ENCODE results near the gene OCA2.

OCA2 gene

GRCh38 chr15:27808182-27808581, 290.9 kb downstream of the OCA2 start:
- DNase-seq (ENCODE audit: low spot score) = no peak

GRCh38 chr15:27807335-27807734, 291.8 kb downstream of the OCA2 start:
- DNase-seq (ENCODE audit: low spot score) = no peak

DNA sequence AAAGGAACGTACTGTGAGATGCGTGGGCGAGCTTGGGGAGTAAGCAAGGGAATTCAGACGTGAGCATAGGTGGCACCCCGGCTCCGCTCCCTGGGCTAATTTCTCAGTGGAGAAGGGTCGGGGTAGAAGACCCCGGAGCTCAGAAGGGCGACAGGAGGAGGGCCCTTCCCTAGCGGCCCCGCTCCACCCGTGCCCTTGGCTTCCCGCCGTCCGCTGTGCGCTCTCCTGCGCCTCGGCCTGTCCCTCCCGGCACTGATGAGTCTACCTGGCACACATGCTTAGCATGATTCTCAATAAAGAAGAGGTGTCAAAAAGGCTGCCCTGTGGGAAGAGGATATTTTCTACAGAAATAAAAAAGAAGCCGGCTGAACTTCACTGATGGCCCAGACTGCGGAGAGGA, 292.7 kb downstream of the OCA2 start:
- DNase-seq (ENCODE audit: low spot score) = no peak

GRCh38 chr15:27805261-27806220, 293.6 kb downstream of the OCA2 start:
- no peak for DNase-seq (ENCODE audit: low spot score)

GRCh38 chr15:27804569-27805260, 294.4 kb downstream of the OCA2 start:
- DNase-seq (ENCODE audit: low spot score) = no peak

GRCh38 chr15:27798807-27799206, 300.3 kb downstream of the OCA2 start:
- DNase-seq (ENCODE audit: low spot score) = no peak

- no peak for DNase-seq (ENCODE audit: low spot score)
Observed at GRCh38 chr15:27797765-27798164, 301.4 kb downstream of the OCA2 start.

DNA sequence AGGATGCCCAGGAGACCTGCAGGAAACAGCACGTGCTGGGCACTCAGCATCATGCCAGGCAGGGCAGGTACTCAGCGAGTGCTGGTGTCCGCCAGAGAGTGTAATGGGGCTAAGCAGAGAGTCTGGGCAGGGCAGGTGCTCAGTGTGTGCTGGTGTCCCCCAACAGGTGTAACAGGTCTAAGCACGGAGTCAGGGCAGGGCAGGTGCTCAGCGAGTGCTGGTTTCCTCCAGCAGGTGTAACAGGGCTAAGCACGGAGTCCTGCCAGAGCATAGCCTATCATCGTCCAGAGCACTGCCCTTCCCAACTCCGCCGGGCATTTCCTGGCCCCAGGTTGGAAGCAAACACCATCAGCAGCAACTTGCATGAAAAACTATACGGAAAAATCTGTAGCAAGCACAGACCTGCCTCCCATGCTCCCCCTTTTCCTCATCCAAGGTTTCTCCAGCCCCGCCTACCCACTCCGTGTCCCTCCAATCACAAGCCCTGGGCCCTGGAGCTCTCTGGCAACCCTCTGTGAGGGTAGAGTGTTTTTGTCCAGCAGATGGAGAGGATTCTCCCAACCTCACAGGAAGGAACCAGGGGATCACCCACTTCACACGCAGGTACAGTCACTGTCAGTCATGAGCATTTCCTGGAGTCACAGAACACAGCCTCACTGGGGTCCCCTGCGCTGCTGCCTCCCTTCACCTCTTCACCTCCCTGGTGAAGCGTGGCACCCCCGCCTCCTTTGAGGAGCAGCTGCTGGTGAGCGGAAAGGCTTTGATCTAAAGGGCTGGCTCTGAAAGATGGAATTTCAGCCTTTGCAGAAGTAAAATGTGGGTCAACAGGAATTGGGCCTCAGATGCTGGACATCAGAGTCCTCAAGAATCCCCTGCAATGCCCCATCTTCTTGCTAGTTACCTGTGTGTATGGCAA, 302.5 kb downstream of the OCA2 start:
- DNase-seq (ENCODE audit: low spot score) = no peak

GRCh38 chr15:27792756-27793264, 306.3 kb downstream of the OCA2 start:
- no peak for DNase-seq (ENCODE audit: low spot score)

- DNase-seq (ENCODE audit: low spot score) = no peak
Observed at GRCh38 chr15:27790270-27790669, 308.8 kb downstream of the OCA2 start.

- DNase-seq (ENCODE audit: low spot score) = no peak
Observed at GRCh38 chr15:27787931-27788330, 311.2 kb downstream of the OCA2 start.

DNA sequence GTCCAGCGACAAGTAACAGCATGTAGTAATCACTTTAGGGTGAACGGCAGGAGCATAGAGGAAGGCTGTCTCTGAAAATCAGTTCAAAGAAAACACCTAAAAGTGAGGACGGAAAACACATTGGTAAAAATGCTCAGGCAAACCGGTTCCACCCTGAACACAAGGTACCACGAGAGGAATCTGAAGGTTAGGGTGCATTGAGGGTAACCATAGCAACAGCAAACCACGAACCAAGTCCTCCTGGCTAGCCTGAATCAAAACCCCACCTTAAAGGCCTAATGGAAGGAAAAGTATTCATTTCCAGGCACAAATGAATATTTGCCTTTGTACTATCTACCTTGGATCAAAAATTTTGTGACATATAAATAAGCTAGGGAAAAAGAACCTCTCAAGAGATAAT, 315.0 kb downstream of the OCA2 start:
- no peak for DNase-seq (ENCODE audit: low spot score)

DNA sequence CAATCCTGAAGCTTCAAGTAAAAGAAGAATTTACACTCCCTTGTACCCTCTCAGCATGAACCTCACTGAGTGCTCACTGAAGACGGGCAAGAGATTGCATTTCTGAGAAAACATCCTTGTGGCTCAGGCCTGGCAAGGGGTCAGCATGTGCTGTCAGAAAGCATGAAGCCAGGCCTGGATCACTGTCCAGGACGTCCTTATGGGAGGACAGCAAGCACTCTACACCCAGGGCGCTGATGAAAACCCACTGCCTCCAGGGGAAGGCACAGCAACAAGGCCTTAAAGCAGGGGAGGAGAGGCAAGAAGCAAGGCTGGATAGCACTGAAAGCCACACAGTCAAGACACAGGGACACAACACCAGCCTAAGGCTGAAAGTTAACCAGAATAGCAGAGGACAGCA, 315.4 kb downstream of the OCA2 start:
- DNase-seq (ENCODE audit: low spot score) = no peak

GRCh38 chr15:27782125-27782524, 317.0 kb downstream of the OCA2 start:
- DNase-seq (ENCODE audit: low spot score) = no peak

DNA sequence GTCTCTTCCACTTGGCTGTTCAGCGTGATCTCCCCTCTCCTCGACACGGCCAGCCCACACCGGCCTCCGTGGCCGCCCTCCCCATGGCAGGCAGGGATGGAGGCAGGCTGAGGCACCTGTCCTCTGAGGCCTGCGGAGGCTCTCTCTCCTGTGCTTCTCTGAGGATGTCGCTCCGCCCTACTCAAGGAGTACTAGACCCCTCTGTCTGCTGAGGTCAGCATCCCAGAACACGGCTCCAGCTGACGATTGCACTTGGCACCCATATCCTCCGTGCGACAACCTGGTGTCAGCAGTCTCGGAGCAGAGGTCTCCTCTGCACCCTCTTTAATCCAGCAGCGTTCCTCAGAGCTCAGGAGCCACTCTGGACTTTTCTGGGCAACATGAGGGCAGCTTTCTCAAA, 322.6 kb downstream of the OCA2 start:
- DNase-seq (ENCODE audit: low spot score) = no peak

- DNase-seq (ENCODE audit: low spot score) = no peak
Observed at GRCh38 chr15:27774638-27775037, 324.5 kb downstream of the OCA2 start.

- no peak for DNase-seq (ENCODE audit: low spot score)
Observed at GRCh38 chr15:27774191-27774590, 324.9 kb downstream of the OCA2 start.

GRCh38 chr15:27771892-27772291, 327.2 kb downstream of the OCA2 start:
- no peak for DNase-seq (ENCODE audit: low spot score)

GRCh38 chr15:27770769-27771554, 328.2 kb downstream of the OCA2 start:
- no peak for DNase-seq (ENCODE audit: low spot score)

- DNase-seq (ENCODE audit: low spot score) = no peak
Observed at GRCh38 chr15:27770086-27770607, 329.0 kb downstream of the OCA2 start.

GRCh38 chr15:27769652-27770051, 329.5 kb downstream of the OCA2 start:
- DNase-seq (ENCODE audit: low spot score) = no peak
